Adrenal gland (tissue), 12 donors: ENCODE results near the gene PLCG2. TPM values are rescaled to one million over a fixed set of nuclear protein-coding genes. Genes with fewer than 3 reads are reported as not detected.

Experiments
- DNase-seq, 7 donors: peaks; one replicate each; pipeline ENCODE4 v3.0.0-alpha.2; 2019 to 2020
- H3K27ac ChIP-seq, 5 donors: fragments of 200-600 bp; sonication (generic) in 4 of 5; 1 replicate in 3 of 5; 2 replicates in 2 of 5; pipeline versions ENCODE4 v1.5.1 to v1.8.0; 2016 to 2020; ENCODE audit warnings: mild to moderate bottlenecking in 1 of 5
- H3K27me3 ChIP-seq: fragments of 200-600 bp; 2 replicates; pipeline ENCODE4 v1.8.0; 2021
- H3K36me3 ChIP-seq, 2 donors: fragments of 200-600 bp; replicated peaks in 1 of 2; 1 replicate in 1 of 2; 2 replicates in 1 of 2; pipeline versions ENCODE4 v1.5.1 to v1.8.0; 2018 to 2022
- H3K4me1 ChIP-seq, 2 donors: fragments of 200-600 bp; replicated peaks in 1 of 2; 1 replicate in 1 of 2; 2 replicates in 1 of 2; pipeline versions ENCODE4 v1.5.1 to v1.8.0; 2018 to 2021
- H3K4me3 ChIP-seq, 4 donors: fragments of 200-600 bp; sonication (generic) in 3 of 4; one replicate each; pipeline ENCODE4 v1.5.1; 2016 to 2018
- H3K9me3 ChIP-seq, 3 donors: fragments of 200-600 bp; sonication (generic) in 1 of 3; replicated peaks in 1 of 3; 1 replicate in 2 of 3; 2 replicates in 1 of 3; pipeline versions ENCODE4 v1.5.1 to v1.8.0; 2016 to 2021
- POLR2A ChIP-seq, 2 donors: fragments of 450-650 bp; IDR thresholded peaks; one replicate each; pipeline ENCODE4 v1.6.1; 2017; ENCODE audit warnings: antibody characterized with exemption in 2 of 2, mild to moderate bottlenecking in 2 of 2, moderate library complexity in 1 of 2
- WGBS, 4 donors: extraction: QIAGEN DNeasy Blood & Tissue Kit in 2 of 4; methylation state at CpG; one replicate each; pipeline versions ENCODE4 v1.1.5 to v1.1.7; 2013 to 2017; 5-methylcytosine and 5-hydroxymethylcytosine counted together
- intact Hi-C, 2 donors: fragments of 100-400 bp; cut with DNase I; formaldehyde crosslinking; loops; one replicate each; pipeline versions ENCODE4 v1.14.1 to v1.15.0; 2022 to 2023
- polyA plus RNA-seq, 3 donors: library from polyadenylated mRNA; stranded (reverse); fragments of 200-250 nt in 2 of 3; fragments of 350-450 nt in 1 of 3; fragmentation: Illumina TruSeq in 1 of 3; extraction: RNeasy Lipid Tissue Mini Kit (QIAGEN cat#74804) in 1 of 3; gene quantifications; one replicate each; pipeline ENCODE4 v1.2.3, GENCODE V29; 2013 to 2014
- total RNA-seq, 9 donors: library from RNA; depleted of rRNA in 4 of 9; stranded (reverse); fragments of >200 nt in 4 of 9; fragments of 120-200 nt in 1 of 9; fragmentation: NEBNext Ultra II Directional in 1 of 9; extraction: Animal tissue kit (Norgen Biotek cat#: 25700) in 1 of 9; gene quantifications; one replicate each; pipeline versions ENCODE4 v1.1.0 to v1.2.4, GENCODE V29; 2013 to 2023
- TF ChIP-seq, protein P1 (sequence below), 6 experiments: fragments of 450-650 bp in 4 of 6; fragments of 200-600 bp in 2 of 6; sonication (generic) in 1 of 6; IDR thresholded peaks; 1 replicate in 5 of 6; 2 replicates in 1 of 6; pipeline versions ENCODE4 v1.5.1 to v1.8.0; 2016 to 2021; ENCODE audit warnings: antibody characterized with exemption in 6 of 6, mild to moderate bottlenecking in 2 of 6, moderate library complexity in 1 of 6
- donor health status: healthy with polysubstance abuse.
- donor health status: Bipolar disorder and iron deficiency.
- donor health status: DM: yes; HTN: yes; CAD: no.
- donor health status: DM: no; HTN: no; CAD: no.
- donor health status: DM: no; HTN: no; CAD: no.
- donor health status: DM: yes; HTN: yes; CAD: no.

The PLCG2 gene
- total and polyA plus RNA-seq, 12 donors: 4.8 to 47.6 (median 10.9) TPM

DNA sequence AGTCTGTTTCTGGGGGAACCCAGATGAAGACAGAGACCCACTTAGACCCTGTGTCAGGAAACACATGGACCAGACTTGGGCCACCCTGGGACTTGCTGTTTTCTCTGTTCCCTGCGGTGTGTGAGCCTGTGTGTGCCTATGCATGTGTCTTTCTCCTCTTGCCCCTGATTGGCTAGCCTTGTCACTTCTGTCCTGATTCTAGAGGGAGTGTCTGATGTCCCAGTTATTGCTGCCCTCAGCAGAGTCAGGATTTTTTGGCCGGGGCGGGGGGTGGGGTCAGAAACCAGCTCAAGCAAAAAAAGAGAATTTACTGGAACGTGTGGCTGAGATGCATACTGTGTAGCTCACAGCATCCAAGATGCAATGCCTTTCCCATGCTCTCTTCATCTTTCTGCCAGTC, 30.5 kb downstream of the PLCG2 start:
- Histone ChIP-seq H3K4me3 (no peak overlapping the region), H3K27ac (no peak overlapping the region), H3K27me3 (no peaks in the 10 kb centered on the region), H3K4me1 (no peaks in the 10 kb centered on the region), H3K36me3 (no peaks in the 10 kb centered on the region), H3K9me3 (no peaks in the 10 kb centered on the region)
- intact Hi-C loops: no loop called here
- no peak for DNase-seq
- 68 to 90% (median 80%) methylated on average over 4 of the region's 4 CpGs for WGBS, 4 donors
- TF ChIP-seq, protein P1, sequence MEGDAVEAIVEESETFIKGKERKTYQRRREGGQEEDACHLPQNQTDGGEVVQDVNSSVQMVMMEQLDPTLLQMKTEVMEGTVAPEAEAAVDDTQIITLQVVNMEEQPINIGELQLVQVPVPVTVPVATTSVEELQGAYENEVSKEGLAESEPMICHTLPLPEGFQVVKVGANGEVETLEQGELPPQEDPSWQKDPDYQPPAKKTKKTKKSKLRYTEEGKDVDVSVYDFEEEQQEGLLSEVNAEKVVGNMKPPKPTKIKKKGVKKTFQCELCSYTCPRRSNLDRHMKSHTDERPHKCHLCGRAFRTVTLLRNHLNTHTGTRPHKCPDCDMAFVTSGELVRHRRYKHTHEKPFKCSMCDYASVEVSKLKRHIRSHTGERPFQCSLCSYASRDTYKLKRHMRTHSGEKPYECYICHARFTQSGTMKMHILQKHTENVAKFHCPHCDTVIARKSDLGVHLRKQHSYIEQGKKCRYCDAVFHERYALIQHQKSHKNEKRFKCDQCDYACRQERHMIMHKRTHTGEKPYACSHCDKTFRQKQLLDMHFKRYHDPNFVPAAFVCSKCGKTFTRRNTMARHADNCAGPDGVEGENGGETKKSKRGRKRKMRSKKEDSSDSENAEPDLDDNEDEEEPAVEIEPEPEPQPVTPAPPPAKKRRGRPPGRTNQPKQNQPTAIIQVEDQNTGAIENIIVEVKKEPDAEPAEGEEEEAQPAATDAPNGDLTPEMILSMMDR (IDR thresholded peaks at IDR 0.05): no peak
- no peak for TF ChIP-seq POLR2A (IDR thresholded peaks at IDR 0.05)

DNA sequence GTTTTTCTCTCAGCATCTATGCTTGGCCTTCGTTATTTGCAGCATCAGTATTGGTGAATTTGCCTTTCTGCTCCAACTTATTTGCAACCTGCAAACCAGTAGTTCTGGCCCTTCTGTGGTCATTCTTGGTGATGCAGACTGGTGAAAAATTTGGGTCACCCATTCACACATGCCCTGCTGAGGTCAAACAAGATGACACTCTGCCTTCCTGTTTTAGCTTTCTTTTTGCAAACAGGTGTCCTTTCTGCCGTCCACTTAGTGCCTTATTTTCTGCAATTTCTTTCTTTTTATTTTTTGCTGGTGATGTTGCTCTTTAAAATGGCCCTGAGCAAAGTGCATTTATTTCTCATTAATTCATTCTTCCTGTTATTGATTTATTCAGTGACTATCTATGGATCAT, 31.3 kb downstream of the PLCG2 start:
- no peaks in the 10 kb centered on the region for H3K36me3 ChIP-seq
- TF ChIP-seq POLR2A (IDR thresholded peaks at IDR 0.05): no peak
- TF ChIP-seq, protein P1 (IDR thresholded peaks at IDR 0.05): no peak
- H3K27ac ChIP-seq: no peak overlapping the region
- no peaks in the 10 kb centered on the region for H3K9me3 ChIP-seq
- DNase-seq: no peak
- no peaks in the 10 kb centered on the region for H3K27me3 ChIP-seq
- WGBS, 4 donors: 67 to 77% (median 69%) methylated on average over 2 of the region's 2 CpGs
- intact Hi-C loops: no loop called here
- H3K4me3 ChIP-seq: no peak overlapping the region
- no peaks in the 10 kb centered on the region for H3K4me1 ChIP-seq

DNA sequence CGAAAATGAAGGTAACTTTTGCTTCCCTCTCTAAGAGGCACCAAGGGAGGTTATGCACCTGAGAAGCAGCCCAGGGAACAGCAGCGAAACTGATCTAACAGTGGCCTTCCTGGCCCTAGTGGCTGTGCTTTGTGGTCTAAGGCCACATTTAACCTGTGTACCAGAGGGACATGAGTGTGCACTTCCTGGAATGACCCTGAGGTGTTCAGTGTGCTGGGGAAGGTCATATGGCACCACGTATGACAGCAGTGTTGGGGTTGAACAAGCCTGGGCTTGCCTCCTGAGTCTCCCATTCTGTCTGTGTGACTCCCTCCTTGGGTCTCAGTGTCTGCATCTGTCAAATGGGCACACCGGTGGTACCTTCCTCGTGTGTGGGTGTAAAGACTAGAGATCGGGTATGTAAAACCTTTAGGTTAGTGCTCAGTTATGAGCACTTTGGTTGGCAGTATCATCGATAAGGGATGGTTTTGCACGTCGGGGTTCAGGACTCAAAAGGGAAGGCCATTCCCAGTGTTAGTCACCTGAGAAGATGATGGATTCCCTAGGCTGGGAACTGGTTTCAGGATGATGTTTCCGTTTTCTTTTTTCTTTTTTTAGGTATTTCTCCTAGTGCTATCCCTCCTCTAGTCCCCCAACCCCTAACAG, 31.9 kb downstream of the PLCG2 start:
- no peak for DNase-seq
- H3K9me3 ChIP-seq: no peaks in the 10 kb centered on the region
- TF ChIP-seq POLR2A (IDR thresholded peaks at IDR 0.05): no peak
- TF ChIP-seq, protein P1 (IDR thresholded peaks at IDR 0.05): no peak
- H3K27ac ChIP-seq: no peak overlapping the region
- H3K4me3 ChIP-seq: no peak overlapping the region
- no peaks in the 10 kb centered on the region for H3K27me3 ChIP-seq
- no peaks in the 10 kb centered on the region for H3K36me3 ChIP-seq
- intact Hi-C loops: no loop called here
- no peaks in the 10 kb centered on the region for H3K4me1 ChIP-seq
- WGBS, 4 donors: 73 to 95% (median 81%) methylated on average over 9 to 10 of the region's 10 CpGs

DNA sequence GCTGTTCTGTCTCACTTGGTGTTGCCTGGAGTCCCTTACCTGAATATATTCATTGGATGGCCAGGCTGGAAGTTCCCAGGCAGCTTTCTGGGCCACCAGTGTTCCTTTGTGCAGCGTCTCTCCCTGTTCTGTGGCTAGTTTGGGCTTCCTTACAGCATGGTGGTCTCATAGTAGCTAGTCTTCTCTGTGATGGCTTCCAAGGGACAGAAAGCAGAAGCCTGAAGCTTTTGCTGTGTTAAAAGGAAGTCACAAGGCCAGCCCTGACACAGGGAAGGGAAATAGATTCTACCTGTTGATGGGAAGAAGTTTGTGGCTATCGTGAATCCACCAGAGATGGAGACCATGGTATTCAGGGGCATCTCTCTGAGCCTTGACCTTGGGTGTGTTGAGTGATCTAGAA, 34.6 kb downstream of the PLCG2 start:
- Histone ChIP-seq H3K4me1 (no peaks in the 10 kb centered on the region), H3K9me3 (no peaks in the 10 kb centered on the region), H3K4me3 (no peak overlapping the region), H3K36me3 (no peaks in the 10 kb centered on the region), H3K27ac (no peak overlapping the region), H3K27me3 (no peaks in the 10 kb centered on the region)
- intact Hi-C loops: no loop called here
- DNase-seq: no peak
- WGBS, 4 donors: 63 to 88% (median 78%) methylated on average over 2 of the region's 2 CpGs
- TF ChIP-seq, protein P1 (IDR thresholded peaks at IDR 0.05): no peak
